ENCODE data around the gene MDK.

DNA sequence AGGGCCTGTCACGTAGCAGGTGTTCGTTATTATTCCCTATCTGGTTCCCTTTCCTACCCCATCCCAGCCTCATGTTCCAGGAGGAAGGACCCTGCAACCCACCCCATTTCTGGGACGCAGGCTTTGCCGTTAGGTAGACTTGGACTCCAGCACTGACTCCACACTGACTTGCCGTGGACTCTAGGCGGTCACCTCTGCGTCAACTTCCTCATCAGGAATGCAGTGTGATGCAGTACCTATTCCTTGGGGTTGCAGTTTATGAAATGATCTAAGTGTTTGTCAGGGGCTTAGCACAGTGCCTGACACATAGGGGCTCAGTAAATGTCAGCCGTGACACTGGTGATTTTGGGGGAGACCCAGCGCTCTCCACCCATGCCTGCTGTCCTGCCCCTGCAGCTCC is 17.4 kb upstream of the MDK start:
- TF ChIP-seq, protein P1, sequence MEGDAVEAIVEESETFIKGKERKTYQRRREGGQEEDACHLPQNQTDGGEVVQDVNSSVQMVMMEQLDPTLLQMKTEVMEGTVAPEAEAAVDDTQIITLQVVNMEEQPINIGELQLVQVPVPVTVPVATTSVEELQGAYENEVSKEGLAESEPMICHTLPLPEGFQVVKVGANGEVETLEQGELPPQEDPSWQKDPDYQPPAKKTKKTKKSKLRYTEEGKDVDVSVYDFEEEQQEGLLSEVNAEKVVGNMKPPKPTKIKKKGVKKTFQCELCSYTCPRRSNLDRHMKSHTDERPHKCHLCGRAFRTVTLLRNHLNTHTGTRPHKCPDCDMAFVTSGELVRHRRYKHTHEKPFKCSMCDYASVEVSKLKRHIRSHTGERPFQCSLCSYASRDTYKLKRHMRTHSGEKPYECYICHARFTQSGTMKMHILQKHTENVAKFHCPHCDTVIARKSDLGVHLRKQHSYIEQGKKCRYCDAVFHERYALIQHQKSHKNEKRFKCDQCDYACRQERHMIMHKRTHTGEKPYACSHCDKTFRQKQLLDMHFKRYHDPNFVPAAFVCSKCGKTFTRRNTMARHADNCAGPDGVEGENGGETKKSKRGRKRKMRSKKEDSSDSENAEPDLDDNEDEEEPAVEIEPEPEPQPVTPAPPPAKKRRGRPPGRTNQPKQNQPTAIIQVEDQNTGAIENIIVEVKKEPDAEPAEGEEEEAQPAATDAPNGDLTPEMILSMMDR (IDR thresholded peaks at IDR 0.05) = no peak
- TF ChIP-seq POLR2AphosphoS2 (conservative IDR thresholded peaks at IDR 0.05; ENCODE audit: low read length) (no peak), CHD4 (IDR thresholded peaks at IDR 0.05; ENCODE audit: borderline replicate concordance) (no peak), ZFP36 (IDR thresholded peaks at IDR 0.05; ENCODE audit: borderline replicate concordance, partially characterized antibody) (no peak), CEBPB (IDR thresholded peaks at IDR 0.05) (no peak), NFE2L2 (conservative IDR thresholded peaks at IDR 0.05; ENCODE audit: low read length) (no peak), RFX5 (IDR thresholded peaks at IDR 0.05) (no peak), BHLHE40 (IDR thresholded peaks at IDR 0.05; ENCODE audit: low read depth, low read length) (no peak), POLR2A (IDR thresholded peaks at IDR 0.05; ENCODE audit: low read length) (no peak), CBX8 (IDR thresholded peaks at IDR 0.05) (no peak), CBX2 (IDR thresholded peaks at IDR 0.05; ENCODE audit: borderline replicate concordance, low read depth) (no peak), RNF2 (IDR thresholded peaks at IDR 0.05; ENCODE audit: borderline replicate concordance, low read depth) (no peak)
- TF ChIP-seq, protein P2, sequence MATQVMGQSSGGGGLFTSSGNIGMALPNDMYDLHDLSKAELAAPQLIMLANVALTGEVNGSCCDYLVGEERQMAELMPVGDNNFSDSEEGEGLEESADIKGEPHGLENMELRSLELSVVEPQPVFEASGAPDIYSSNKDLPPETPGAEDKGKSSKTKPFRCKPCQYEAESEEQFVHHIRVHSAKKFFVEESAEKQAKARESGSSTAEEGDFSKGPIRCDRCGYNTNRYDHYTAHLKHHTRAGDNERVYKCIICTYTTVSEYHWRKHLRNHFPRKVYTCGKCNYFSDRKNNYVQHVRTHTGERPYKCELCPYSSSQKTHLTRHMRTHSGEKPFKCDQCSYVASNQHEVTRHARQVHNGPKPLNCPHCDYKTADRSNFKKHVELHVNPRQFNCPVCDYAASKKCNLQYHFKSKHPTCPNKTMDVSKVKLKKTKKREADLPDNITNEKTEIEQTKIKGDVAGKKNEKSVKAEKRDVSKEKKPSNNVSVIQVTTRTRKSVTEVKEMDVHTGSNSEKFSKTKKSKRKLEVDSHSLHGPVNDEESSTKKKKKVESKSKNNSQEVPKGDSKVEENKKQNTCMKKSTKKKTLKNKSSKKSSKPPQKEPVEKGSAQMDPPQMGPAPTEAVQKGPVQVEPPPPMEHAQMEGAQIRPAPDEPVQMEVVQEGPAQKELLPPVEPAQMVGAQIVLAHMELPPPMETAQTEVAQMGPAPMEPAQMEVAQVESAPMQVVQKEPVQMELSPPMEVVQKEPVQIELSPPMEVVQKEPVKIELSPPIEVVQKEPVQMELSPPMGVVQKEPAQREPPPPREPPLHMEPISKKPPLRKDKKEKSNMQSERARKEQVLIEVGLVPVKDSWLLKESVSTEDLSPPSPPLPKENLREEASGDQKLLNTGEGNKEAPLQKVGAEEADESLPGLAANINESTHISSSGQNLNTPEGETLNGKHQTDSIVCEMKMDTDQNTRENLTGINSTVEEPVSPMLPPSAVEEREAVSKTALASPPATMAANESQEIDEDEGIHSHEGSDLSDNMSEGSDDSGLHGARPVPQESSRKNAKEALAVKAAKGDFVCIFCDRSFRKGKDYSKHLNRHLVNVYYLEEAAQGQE (IDR thresholded peaks at IDR 0.05) = no peak

Measured in A549 (cell line).